HK-2 (cell line): ENCODE measurements around the gene CDO1.

Source experiments
- DNase-seq: peaks from one replicate; pipeline ENCODE4 v3.0.0-alpha.2; 2018; ENCODE audit not compliant: unreplicated experiment

CDO1 gene

GRCh38 chr5:115785381-115786065 lies 30.9 kb downstream of the CDO1 start:
- no peak for DNase-seq

- no peak for DNase-seq
These were observed 38.0 kb downstream of the CDO1 start for GRCh38 chr5:115778417-115778816.

- DNase-seq = no peak
These were observed 39.5 kb downstream of the CDO1 start for GRCh38 chr5:115776989-115777388.

- no peak for DNase-seq
These were observed 40.5 kb downstream of the CDO1 start for GRCh38 chr5:115775999-115776398.

GRCh38 chr5:115774684-115775083 lies 41.8 kb downstream of the CDO1 start:
- DNase-seq = no peak

GRCh38 chr5:115772731-115773475 lies 43.6 kb downstream of the CDO1 start:
- DNase-seq = no peak

GRCh38 chr5:115770466-115770865 lies 46.0 kb downstream of the CDO1 start:
- no peak for DNase-seq

- DNase-seq = peak; percentile 6
These were observed 49.0 kb downstream of the CDO1 start for GRCh38 chr5:115767424-115767823.

GRCh38 chr5:115766608-115767007 lies 49.9 kb downstream of the CDO1 start:
- DNase-seq = no peak

GRCh38 chr5:115758356-115758755 lies 58.1 kb downstream of the CDO1 start:
- peak; percentile 46 for DNase-seq

- no peak for DNase-seq
These were observed 60.8 kb downstream of the CDO1 start for GRCh38 chr5:115755675-115756074.
